ENCODE results near the gene LCE6A.

Gene LCE6A, protein sequence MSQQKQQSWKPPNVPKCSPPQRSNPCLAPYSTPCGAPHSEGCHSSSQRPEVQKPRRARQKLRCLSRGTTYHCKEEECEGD

GRCh38 chr1:152842556-152842955, at the start of gene LCE6A:
LCE6A (plus strand) TSS chr1:152842856; CDS start chr1:152843521, 665 bp downstream.
- no peak for DNase-seq (ENCODE audit: low read depth)

GRCh38 chr1:152795686-152796085, 47.0 kb upstream of the LCE6A start:
- no peak for DNase-seq (ENCODE audit: low read depth)

- no peak for DNase-seq (ENCODE audit: low read depth)
Observed at GRCh38 chr1:152796421-152796820, 46.2 kb upstream of the LCE6A start, which contains the start of gene LCE1D. LCE1D (plus strand) TSS chr1:152796721; CDS start chr1:152797795, 1,074 bp downstream.

DNA sequence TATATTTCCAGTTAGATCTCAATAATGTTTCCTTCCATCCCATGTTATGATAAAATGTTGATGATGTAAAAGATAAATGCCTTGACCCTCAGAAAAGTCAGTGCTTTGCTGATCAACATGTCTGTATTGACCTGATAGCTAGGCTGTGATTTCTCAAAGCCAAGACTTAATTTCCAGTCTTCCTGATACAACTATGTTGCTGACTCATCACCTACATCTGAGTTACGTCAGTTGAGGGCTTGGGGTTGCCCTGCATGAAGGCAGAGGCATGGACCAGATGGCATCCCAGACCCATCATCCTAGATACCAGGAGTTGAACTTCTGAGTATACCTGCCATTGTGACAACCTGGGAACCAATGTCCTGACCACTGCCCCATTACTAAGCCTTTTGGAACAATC, 41.3 kb upstream of the LCE6A start:
- no peak for DNase-seq (ENCODE audit: low read depth)

DNA sequence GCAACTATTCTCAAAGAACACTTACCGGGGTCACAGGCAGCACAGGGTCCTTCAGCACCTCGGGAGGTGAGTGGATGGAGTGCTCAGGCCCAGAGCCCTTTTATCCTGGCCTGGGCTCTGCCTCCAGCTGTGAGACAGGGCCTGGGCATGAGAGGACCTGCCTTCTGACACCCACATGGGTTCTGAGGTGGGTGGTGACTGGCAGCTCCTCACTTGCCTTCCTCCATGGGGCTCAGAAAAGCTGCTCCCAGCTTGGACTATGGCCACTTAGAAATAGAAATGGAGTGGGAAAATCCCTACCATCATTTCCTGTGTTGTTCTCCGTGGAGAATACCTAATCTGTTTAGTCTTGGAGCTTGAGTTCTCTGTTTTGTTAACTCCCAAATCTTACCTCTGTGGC, 36.1 kb upstream of the LCE6A start, which contains the start of gene LCE1C:
Gene LCE1C (minus strand): TSS at position 76 of the 400 bp plus-strand sequence. CDS start 1,173 bp downstream, outside the sequence.
- DNase-seq (ENCODE audit: low read depth) = no peak

- DNase-seq (ENCODE audit: low read depth) = no peak
Observed at GRCh38 chr1:152811050-152811449, 31.6 kb upstream of the LCE6A start.

- DNase-seq (ENCODE audit: low read depth) = no peak
Observed at GRCh38 chr1:152811671-152812070, 31.0 kb upstream of the LCE6A start, which contains the start of gene LCE1B. LCE1B (plus strand) TSS chr1:152811971; CDS start chr1:152812447, 476 bp downstream.

DNA sequence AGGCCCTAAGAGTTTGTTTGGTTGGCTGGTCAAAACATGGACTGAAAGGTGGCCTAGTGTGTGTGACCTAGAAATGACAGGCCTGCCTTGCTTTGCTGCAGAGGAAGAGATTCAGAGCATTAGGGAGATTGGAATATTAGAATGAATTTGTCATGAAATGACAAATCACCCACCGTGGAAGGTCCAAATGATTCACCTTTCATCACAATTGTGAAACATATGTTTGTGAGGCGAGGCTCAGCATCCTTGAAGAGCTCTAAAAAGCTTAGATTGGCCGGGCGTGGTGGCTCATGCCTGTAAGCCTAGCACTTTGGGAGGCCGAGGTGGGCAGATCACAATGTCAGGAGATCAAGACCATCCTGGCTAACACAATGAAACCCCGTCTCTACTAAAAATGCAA, 25.3 kb upstream of the LCE6A start:
- no peak for DNase-seq (ENCODE audit: low read depth)

DNA sequence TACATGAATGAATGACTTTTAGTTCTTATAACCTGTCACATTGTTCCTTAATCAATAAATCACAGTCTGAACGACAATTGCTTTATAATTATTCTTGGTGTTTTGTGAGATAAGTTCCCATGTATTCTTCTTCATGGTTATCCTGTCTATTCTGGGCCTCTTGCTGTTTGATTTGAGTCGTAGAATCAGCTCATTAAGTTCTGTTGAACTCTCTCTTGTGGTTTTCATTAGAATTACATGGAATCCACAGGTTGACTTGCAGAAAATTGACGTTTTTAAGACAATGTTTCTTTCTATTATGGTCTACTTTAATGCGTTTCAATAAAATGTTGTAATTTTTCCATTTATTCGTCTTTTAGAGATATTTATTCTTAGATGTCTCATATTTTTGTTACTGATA, 19.4 kb upstream of the LCE6A start:
- DNase-seq (ENCODE audit: low read depth) = no peak

GRCh38 chr1:152824964-152825363, 17.7 kb upstream of the LCE6A start:
- no peak for DNase-seq (ENCODE audit: low read depth)

DNA sequence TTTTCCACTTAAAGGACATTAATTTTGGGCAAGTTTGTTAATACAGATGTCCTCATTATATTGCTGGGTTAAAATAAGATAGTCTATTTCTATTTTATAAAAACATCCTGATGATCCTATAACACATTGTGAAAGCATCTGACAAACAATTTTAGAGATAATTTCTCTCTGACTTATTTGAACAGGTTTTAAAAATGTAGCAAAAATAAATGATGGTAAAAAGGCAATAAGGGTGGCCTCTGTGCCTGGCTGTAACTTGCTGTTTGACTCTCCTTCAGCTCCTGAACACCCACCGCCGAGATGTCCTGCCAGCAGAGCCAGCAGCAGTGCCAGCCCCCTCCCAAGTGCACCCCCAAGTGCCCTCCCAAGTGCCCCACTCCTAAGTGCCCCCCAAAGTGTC, 15.5 kb upstream of the LCE6A start, which contains the start of gene LCE1A:
Gene LCE1A (plus strand): TSS at position 301 of the 400 bp plus-strand sequence. CDS start 0 bp downstream, at position 301.
- no peak for DNase-seq (ENCODE audit: low read depth)

DNA sequence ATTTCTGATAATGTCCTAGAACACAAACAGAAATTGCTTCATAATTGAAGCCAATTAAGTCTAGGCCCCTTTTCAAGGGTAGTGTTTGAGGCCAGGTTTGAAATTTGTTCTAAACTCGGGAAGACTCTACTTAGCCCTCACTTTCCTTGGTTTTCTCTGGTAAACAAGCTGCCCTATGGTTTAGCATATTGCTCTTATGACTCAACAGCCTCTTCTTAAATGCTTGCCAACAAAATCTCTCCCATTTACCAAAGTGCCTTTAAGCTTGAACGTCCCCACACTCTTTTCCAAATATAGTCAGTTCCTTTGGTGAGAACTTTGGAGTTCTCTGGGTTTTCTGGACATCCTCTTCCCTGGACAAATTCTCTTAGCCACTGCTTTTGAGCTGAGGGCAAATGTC, 5.8 kb upstream of the LCE6A start:
- DNase-seq (ENCODE audit: low read depth) = no peak

DNA sequence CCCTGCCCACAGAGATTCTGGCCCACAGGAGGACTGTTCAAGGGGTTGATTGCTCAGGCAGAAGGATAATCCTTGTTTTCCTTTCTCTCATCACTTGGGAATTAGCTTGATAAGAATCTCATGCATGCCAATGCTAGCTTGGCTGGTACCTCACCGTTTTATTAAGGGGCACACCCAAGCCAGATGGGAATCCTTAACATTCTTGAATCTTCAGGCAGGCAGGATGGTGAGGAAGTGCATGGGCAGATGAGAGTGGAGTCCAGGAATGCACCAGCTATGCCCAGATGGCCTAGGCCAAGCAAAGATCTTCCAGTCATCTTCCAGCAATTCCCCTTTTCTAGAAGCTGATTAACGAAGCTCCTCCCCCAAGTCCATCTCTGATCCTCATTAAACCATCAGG, 13.0 kb downstream of the LCE6A start:
- DNase-seq (ENCODE audit: low read depth) = no peak

DNA sequence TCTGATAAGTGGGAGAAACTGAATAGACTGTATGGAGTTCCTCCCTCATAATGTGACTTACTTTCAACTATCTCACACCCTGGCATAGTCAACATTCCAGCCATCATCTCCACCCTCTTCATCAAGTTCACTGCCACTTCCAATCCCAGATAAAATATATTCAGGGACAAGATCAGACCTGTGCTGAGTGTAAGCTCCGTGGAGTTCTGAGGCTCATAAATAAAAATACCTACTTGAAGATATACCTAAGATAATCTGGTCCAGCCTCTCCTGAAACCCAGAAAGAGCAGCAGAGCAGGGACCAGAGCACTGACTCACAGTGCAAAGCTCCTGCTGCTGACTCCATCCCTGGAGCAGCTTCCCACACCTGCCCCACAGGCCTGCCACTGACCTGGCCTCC, 15.4 kb downstream of the LCE6A start:
- no peak for DNase-seq (ENCODE audit: low read depth)

DNA sequence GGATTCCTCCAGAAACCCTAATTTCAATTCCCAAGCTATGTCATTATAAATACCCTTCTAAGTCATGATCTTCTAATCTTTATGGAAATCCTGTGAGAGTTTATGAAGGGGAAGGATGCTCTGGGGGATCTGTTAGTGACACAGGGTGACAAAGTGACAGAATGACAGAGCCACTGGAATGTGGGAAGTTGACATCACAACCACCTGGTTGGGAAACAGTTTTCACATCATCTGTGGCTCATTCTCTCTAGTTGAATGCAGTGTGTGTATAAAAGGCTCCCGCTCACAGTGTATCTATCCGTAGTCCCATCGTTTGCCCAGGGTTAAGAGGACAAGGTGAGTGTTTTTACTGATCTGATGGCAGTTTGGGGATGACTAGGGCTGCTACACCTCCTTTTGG, 17.0 kb downstream of the LCE6A start, which contains the start of gene LCE7A:
Gene LCE7A (plus strand): TSS at position 301 of the 400 bp plus-strand sequence. CDS start 702 bp downstream, outside the sequence.
- DNase-seq (ENCODE audit: low read depth) = no peak

- DNase-seq (ENCODE audit: low read depth) = no peak
Observed at GRCh38 chr1:152860129-152860528, 17.5 kb downstream of the LCE6A start.

GRCh38 chr1:152861374-152861773, 18.7 kb downstream of the LCE6A start:
- no peak for DNase-seq (ENCODE audit: low read depth)

- no peak for DNase-seq (ENCODE audit: low read depth)
Observed at GRCh38 chr1:152864443-152864842, 21.8 kb downstream of the LCE6A start.

- no peak for DNase-seq (ENCODE audit: low read depth)
Observed at GRCh38 chr1:152866321-152866720, 23.7 kb downstream of the LCE6A start.

- peak; percentile 29 for DNase-seq (ENCODE audit: low read depth)
Observed at GRCh38 chr1:152869808-152870419, 27.3 kb downstream of the LCE6A start.

- DNase-seq (ENCODE audit: low read depth) = peak; percentile 3
Observed at GRCh38 chr1:152870831-152871730, 28.4 kb downstream of the LCE6A start.

DNA sequence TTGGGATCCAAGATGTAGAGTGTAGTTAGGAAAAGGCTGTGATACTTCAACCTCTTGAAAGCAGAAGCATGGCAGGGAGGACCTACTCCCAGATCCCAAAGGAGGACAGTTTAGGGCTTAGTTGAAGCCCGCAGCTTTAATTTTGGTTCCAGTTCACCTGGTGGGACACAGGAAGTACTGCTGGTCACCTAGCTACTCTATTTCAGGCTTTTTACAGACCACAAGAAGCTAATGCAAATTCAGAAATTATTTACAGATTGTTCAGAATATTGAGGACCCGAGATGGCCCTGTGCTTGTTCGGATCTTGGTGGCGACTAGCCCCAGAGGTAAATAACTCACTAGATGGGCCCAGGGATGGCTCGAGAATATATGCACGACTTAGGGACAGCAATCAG, 29.1 kb downstream of the LCE6A start:
- DNase-seq (ENCODE audit: low read depth) = no peak

DNA sequence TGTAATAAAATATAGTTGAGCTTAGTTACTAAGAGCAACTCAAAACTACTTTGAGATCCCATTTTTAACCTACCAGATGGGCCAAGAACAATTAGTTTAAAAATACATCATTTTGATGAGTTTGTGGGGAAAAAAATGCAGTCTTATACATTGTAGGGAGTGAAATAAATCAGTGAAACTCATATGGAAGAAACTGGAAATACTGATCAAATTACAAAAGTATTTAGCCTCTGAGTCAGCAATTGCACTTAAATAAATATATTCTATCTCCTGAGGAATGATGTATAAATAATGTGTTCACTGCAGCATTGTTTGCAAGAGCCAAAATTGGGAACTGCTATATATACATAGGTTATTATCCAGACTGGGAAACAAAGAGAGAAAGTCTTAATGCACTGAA, 30.8 kb downstream of the LCE6A start:
- no peak for DNase-seq (ENCODE audit: low read depth)
